Esophagus mucosa (tissue), 1 donor: ENCODE results near the gene ZNF648. TPM values are rescaled to one million over a fixed set of nuclear protein-coding genes. Genes with fewer than 3 reads are reported as not detected.
"Not testable (repeated sequence)": the region's sequence is repeated elsewhere in the genome, so short reads cannot be mapped to it uniquely, and the experiment has no call there.

Experiments
- ATAC-seq: fragments of 200-7000 bp; cut with Tn5 transposase; one replicate; pipeline ENCODE4 v1.9.1; 2020
- total RNA-seq: library from RNA; stranded (reverse); gene quantifications from one replicate; pipeline ENCODE4 v1.2.4, GENCODE V29; 2023
- donor health status: DM: yes; HTN: yes; CAD: no.

The ZNF648 gene
- total RNA-seq, 1 donor from 2014 or later: 0.08 TPM

GRCh38 chr1:182015360-182015759, 46.2 kb downstream of the ZNF648 start:
- ATAC-seq: no peak

GRCh38 chr1:182010800-182011370, 50.6 kb downstream of the ZNF648 start:
- ATAC-seq: not testable (repeated sequence)

- ATAC-seq: not testable (repeated sequence)
Observed at GRCh38 chr1:182005398-182005797, 56.1 kb downstream of the ZNF648 start.

GRCh38 chr1:182004601-182005000, 56.9 kb downstream of the ZNF648 start:
- ATAC-seq: no peak
